Muscle of leg (tissue), 11 donors: Measurements from ENCODE around the gene JAM2. TPM values are rescaled to one million over a fixed set of nuclear protein-coding genes. Genes with fewer than 3 reads are reported as not detected.

Source experiments
- DNase-seq: peaks from one replicate; pipeline ENCODE4 v3.0.0; 2013
- H3K27ac ChIP-seq: one replicate; pipeline ENCODE4 v1.5.1; 2013; ENCODE audit warnings: mild to moderate bottlenecking, low read length, control low read depth
- H3K27me3 ChIP-seq: one replicate; pipeline ENCODE4 v1.6.1; 2013; ENCODE audit warnings: low read length; ENCODE audit not compliant: control insufficient read depth, insufficient read depth
- H3K36me3 ChIP-seq: one replicate; pipeline ENCODE4 v1.6.1; 2013; ENCODE audit warnings: low read length; ENCODE audit not compliant: control insufficient read depth, insufficient read depth
- H3K4me1 ChIP-seq: one replicate; pipeline ENCODE4 v1.6.1; 2013; ENCODE audit warnings: low read length; ENCODE audit not compliant: control insufficient read depth, insufficient read depth
- H3K4me3 ChIP-seq: one replicate; pipeline ENCODE4 v1.5.1; 2013; ENCODE audit warnings: low read length, control low read depth
- H3K9me3 ChIP-seq: replicated peaks from 2 replicates; pipeline ENCODE4 v1.6.1; 2013; ENCODE audit warnings: low read depth, low read length; ENCODE audit not compliant: control insufficient read depth
- WGBS: methylation state at CpG from one replicate; pipeline ENCODE4 v1.1.5; 2013; ENCODE audit warnings: missing lambda C conversion rate; ENCODE audit not compliant: insufficient coverage; 5-methylcytosine and 5-hydroxymethylcytosine counted together
- polyA plus RNA-seq, 8 donors: library from polyadenylated mRNA; unstranded; fragments of 120-200 nt; gene quantifications; one replicate each; pipeline versions ENCODE4 v1.2.1 to v1.2.3, GENCODE V29; 2013; ENCODE audit warnings: inconsistent platforms in 1 of 8, low replicate concordance in 1 of 8; ENCODE audit not compliant: insufficient read length in 8 of 8, insufficient read depth in 1 of 8
- total RNA-seq: library from RNA; stranded (reverse); fragments of 120-200 nt; gene quantifications from one replicate; pipeline ENCODE4 v1.2.4, GENCODE V29; 2013

JAM2 gene
- total and polyA plus RNA-seq, 9 donors, result 18.7 to 50.7 (median 41.9) TPM

DNA sequence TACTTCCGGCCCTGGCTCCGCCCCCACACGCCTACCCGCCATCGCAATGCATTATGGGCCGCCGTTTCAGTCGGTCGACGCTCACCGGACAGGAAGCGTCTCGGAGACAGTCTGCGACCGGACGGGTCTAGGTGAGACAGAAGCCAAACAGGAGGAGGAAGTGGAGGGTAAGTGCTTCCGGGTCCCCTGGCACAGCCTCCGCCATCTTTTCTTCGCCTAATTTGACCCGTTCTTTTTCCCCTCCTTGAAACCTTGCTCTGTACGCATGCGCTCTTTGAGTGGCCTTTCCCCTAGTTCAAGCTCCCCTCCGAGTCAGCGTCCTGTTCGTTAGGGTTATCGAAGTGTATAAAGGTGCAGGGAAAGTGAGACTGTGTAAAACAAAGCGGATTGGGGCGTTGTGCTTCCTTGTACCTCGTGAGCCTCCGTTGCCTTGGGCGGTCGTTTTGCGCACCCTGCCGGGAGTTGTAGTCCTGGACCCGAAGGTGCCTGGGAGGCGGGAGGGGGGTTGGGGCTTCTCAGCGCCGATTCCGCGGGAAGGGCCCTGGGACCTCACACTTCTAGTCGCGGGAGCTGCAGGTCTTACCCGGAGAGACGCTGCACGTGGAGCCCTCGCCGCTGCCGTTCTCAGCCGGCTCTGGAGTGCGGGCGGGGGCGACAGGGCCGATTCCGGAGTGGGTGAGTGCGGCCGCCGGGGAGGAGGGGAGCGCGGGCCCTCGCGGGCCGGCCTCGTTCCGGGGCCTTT, 96.0 kb downstream of the JAM2 start, which contains the start of the genes ATP5PF and GABPA:
TSS of gene ATP5PF (minus strand) at position 1 of the 742 bp plus-strand sequence. CDS start 5,110 bp downstream, outside the sequence.
TSS of gene GABPA (plus strand) at position 69 of the 742 bp plus-strand sequence. CDS start 6,627 bp downstream, outside the sequence.
- Histone ChIP-seq H3K4me1 (peaks cover 6% of the 10 kb centered on the region), H3K27ac (peak within 1 kb of the TSS; percentile 100), H3K4me3 (peak within 1 kb of the TSS; percentile 73), H3K27me3 (no peaks in the 10 kb centered on the region), H3K36me3 (peaks cover 8% of the 10 kb centered on the region), H3K9me3 (no peaks in the 10 kb centered on the region)
- under 1% methylated on average over 45 of the region's 64 CpGs for WGBS
- peak; percentile 99 for DNase-seq

DNA sequence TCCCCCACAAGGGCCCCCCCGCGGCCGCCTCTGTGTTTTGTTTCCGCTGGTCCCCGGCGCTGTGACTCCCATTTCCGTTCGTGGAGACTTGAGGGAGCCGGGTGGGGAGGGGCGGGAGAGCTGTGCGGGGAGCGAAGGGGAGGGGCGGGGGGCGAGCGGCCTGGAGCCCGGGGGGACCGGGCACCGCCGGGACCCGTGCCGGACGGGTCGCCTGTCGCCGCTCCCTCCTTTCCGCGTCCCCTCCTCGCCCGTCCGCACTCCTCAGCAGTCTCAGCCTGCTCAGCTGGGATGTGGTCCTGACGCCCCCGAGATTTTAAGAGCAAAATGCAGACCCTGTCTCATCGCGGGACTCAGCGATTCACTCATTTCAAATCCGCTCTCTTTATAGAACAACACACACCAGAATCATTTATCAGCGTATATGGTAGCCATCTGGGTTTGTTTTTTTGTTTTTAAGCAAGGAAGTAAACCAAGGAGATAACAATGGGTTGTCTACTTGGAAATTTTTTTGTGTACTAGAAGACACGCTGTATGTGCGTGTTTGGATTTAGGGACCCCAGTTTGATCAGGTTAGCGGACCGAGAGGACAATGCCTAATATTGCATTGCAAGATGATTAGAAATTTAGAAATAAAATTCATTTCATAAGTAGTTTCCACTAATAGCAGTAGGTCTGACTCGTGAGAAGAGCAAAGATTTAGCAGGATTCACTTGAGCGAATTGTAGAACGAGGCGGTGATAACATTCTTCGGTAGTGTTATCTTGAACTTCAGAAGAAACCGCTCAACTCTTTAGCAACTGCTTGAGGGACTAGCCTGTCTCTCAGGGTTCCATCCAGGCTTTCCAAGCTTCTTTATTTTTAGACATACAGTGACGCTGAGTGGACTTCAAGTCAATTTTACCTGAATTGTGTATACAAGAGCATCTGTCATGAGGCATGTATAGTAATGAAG, 96.9 kb downstream of the JAM2 start:
- Histone ChIP-seq H3K27me3 (no peaks in the 10 kb centered on the region), H3K9me3 (no peaks in the 10 kb centered on the region), H3K4me3 (peak overlapping the region; percentile 73), H3K27ac (peak overlapping the region; percentile 100), H3K4me1 (peaks cover 6% of the 10 kb centered on the region), H3K36me3 (peaks cover 5% of the 10 kb centered on the region)
- peak; percentile 96 for DNase-seq
- WGBS, result 0% methylated on average over 23 of the region's 48 CpGs

GRCh38 chr21:25737421-25737820, 98.4 kb downstream of the JAM2 start:
- no peak overlapping the region for H3K4me3 ChIP-seq
- H3K27ac ChIP-seq, result peak overlapping the region; percentile 100
- no CpG with 5 or more reads among the region's 1 CpG for WGBS
- peaks cover 4% of the 10 kb centered on the region for H3K4me1 ChIP-seq
- H3K36me3 ChIP-seq, result no peaks in the 10 kb centered on the region
- H3K9me3 ChIP-seq, result no peaks in the 10 kb centered on the region
- no peak for DNase-seq
- no peaks in the 10 kb centered on the region for H3K27me3 ChIP-seq

DNA sequence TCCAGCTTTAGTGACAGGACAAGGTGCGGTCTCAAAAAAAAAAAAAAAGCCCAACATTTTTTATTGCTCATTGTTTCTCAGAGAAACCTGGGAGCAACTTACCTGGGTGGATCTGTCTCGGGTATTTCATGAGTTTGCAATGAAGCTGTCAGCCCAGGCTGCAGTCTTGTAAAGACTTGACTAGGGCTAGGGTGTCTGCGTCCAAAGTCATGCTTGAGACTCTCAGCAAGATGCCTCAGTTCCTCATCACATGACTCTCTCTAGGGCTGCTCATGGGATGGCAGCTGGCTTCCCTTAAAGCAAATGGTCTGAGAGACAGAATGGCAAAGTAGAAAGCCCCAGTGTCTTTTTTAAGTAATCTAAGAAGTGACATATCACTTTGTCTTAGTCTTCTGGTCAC, 103.8 kb downstream of the JAM2 start:
- Histone ChIP-seq H3K27ac (no peak overlapping the region), H3K4me3 (no peak overlapping the region), H3K9me3 (no peaks in the 10 kb centered on the region), H3K36me3 (peaks cover 11% of the 10 kb centered on the region), H3K27me3 (no peaks in the 10 kb centered on the region), H3K4me1 (no peaks in the 10 kb centered on the region)
- DNase-seq, result no peak
- 95% methylated on average over 3 of the region's 3 CpGs for WGBS

- WGBS, result no CpG with 5 or more reads among the region's 2 CpGs
- Histone ChIP-seq H3K9me3 (no peaks in the 10 kb centered on the region), H3K4me1 (no peaks in the 10 kb centered on the region), H3K27ac (no peak overlapping the region), H3K36me3 (peaks cover 21% of the 10 kb centered on the region), H3K4me3 (no peak overlapping the region), H3K27me3 (no peaks in the 10 kb centered on the region)
- no peak for DNase-seq
Observed at GRCh38 chr21:25744854-25745253, 105.8 kb downstream of the JAM2 start.

DNA sequence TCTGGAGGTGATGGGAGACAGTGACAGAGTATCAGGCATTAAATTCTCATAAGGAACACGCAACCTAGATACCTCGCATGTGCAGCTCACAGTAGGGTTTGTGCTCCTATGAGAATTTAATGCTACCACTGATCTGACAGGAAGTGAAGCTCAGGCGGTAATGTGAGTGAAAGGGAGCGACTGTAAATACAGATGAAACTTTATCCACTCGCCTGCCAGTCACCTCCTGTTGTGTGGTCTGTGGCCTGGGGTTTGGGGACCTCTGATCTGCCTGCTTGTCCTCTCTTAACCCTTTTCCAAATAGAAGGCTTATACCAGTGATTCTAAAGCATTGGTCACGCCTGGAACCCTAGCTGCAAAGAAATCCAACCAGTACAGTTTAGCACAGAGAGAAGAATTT, 111.0 kb downstream of the JAM2 start:
- H3K9me3 ChIP-seq, result no peaks in the 10 kb centered on the region
- DNase-seq, result no peak
- no peaks in the 10 kb centered on the region for H3K27me3 ChIP-seq
- H3K4me3 ChIP-seq, result no peak overlapping the region
- no peaks in the 10 kb centered on the region for H3K4me1 ChIP-seq
- no peak overlapping the region for H3K27ac ChIP-seq
- H3K36me3 ChIP-seq, result peaks cover 32% of the 10 kb centered on the region
- WGBS, result 100% methylated on average over 2 of the region's 6 CpGs

DNA sequence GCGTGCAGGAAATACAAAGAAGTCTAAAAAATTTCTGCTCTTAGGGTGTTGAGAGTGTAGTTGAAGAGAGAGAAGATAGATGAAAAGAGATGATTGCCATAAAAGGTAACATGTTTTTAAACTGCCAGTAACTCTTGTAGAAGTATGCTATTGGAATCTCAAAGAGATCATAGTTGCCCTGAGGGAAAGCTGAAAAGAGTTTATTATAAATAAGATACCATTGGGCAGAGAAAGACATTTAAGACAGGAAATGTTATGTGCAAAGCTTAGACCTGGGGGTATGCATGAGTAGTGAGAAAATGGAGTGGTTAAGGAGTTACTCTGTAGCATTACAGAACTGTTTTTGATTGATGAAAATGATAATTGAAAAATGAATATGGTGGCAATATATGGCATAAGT, 113.4 kb downstream of the JAM2 start:
- no peak for DNase-seq
- Histone ChIP-seq H3K27ac (no peak overlapping the region), H3K36me3 (peaks cover 26% of the 10 kb centered on the region), H3K9me3 (no peaks in the 10 kb centered on the region), H3K4me1 (no peaks in the 10 kb centered on the region), H3K4me3 (no peak overlapping the region), H3K27me3 (no peaks in the 10 kb centered on the region)
- no CpG with 5 or more reads among the region's 1 CpG for WGBS

DNA sequence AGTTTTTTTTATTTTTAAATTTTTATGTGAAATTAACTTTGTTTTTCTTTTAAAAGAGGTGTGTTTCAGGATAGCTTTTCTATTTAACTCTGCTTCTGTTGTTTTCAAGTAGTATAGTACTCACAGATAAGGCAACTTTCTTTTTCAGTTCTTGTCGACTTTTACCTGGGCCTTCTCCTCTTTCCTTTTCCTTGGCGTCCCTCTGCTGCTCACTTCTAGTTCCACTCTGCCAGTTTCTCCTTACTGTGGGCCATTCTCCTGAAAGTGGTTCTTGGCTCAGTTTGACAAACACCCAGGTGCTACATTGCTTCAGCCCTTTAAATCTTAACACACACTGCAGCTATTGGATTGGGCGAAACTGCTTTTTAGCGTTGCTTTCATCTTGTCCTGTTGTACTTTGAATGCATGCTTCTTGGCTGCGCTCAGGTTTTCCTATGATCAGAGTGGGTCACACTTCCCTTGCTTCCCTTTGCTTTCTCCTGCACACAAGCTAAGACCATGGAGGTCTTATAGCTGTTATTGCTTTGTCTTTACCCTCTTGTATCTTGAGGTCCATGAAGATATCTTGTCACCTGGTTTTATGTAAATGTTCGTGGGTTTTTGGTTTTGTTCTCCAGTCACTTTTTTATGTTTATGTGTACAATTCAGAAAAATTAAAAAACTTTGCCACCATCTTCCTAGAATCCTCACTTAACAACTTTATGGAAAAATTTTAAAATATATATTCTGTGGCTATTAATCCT, 117.3 kb downstream of the JAM2 start:
- no peaks in the 10 kb centered on the region for H3K9me3 ChIP-seq
- H3K4me3 ChIP-seq, result no peak overlapping the region
- no peaks in the 10 kb centered on the region for H3K4me1 ChIP-seq
- peaks cover 35% of the 10 kb centered on the region for H3K36me3 ChIP-seq
- no peak for DNase-seq
- WGBS, result 72% methylated on average over 5 of the region's 6 CpGs
- peak overlapping the region; percentile 60 for H3K27ac ChIP-seq
- H3K27me3 ChIP-seq, result no peaks in the 10 kb centered on the region

GRCh38 chr21:25757531-25757930, 118.5 kb downstream of the JAM2 start:
- DNase-seq, result peak; percentile 92
- Histone ChIP-seq H3K9me3 (no peaks in the 10 kb centered on the region), H3K36me3 (peaks cover 33% of the 10 kb centered on the region), H3K27ac (peak overlapping the region; percentile 73), H3K27me3 (no peaks in the 10 kb centered on the region), H3K4me3 (no peak overlapping the region), H3K4me1 (no peaks in the 10 kb centered on the region)
